Activated T-helper 9 cell treated with anti-CD3 and anti-CD28 coated beads, Interleukin-2, amount 50 U/mL, for 16 hours (primary cell): Measurements from ENCODE around the gene ZBBX.
"Not testable (repeated sequence)": the region's sequence is repeated elsewhere in the genome, so short reads cannot be mapped to it uniquely, and the experiment has no call there.

Experiments used
- DNase-seq: peaks from one replicate; pipeline ENCODE4 v3.0.0-alpha.2; 2020; ENCODE audit warnings: low read depth

ZBBX gene, protein sequence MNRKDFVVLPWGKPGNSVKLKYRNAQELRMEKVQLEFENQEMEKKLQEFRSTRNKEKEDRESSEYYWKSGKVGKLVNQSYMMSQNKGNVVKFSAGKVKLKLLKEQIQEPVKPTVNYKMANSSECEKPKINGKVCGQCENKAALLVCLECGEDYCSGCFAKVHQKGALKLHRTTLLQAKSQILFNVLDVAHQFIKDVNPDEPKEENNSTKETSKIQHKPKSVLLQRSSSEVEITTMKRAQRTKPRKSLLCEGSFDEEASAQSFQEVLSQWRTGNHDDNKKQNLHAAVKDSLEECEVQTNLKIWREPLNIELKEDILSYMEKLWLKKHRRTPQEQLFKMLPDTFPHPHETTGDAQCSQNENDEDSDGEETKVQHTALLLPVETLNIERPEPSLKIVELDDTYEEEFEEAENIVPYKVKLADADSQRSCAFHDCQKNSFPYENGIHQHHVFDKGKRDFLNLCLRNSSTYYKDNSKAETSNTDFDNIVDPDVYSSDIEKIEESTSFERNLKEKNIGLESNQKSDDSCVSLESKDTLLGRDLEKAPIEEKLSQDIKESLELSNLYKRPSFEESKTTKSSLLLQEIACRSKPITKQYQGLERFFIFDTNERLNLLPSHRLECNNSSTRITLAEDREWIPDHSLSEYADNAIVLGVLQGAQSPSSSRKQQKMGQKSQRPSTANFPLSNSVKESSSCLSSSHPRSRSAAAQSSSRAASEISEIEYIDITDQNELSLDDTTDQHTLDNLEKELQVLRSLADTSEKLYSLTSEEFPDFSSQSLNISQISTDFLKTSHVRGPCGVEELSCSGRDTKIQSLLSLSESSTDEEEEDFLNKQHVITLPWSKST

DNA sequence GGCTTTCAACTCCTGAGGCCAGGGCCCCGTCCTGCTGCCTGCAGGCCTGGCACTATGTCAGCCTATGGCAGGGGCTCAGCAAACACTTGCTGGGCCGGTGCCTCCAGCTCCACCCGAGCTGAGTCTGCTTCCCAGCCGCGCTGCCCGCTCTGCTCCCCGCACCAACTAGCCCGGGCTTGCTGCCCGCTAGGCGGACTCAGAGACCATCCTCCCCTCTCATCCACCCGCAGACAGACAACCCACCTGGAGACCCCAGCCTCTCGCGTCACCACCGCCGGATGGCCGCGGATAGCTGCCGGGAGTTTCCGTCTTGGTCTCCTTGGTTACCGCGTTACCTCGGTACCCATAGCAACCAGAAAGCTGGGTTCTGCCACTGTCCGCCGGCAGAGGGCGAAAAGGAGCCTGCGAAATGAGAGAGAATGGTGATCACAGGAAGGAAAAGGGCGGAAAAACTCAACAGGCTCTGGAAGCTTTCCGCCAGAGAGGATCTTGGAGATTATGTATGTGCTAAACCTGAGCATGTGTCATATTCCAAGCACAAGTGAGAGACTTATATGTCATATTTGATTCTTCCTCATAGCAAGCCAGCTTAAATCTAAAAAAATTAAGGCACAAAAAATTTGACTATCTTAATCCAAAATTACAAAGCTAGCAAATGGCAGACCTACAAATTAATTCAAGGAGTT lies at the start of gene ZBBX:
Gene ZBBX, minus strand, starts transcription at position 294 of the 686 bp plus-strand sequence. CDS start 7,396 bp downstream, outside the sequence.
- peak; percentile 65 for DNase-seq

- not testable (repeated sequence) for DNase-seq
These were observed 46.9 kb upstream of the ZBBX start for GRCh38 chr3:167426962-167427361.

- not testable (repeated sequence) for DNase-seq
These were observed 42.3 kb upstream of the ZBBX start for GRCh38 chr3:167422396-167422795.

DNA sequence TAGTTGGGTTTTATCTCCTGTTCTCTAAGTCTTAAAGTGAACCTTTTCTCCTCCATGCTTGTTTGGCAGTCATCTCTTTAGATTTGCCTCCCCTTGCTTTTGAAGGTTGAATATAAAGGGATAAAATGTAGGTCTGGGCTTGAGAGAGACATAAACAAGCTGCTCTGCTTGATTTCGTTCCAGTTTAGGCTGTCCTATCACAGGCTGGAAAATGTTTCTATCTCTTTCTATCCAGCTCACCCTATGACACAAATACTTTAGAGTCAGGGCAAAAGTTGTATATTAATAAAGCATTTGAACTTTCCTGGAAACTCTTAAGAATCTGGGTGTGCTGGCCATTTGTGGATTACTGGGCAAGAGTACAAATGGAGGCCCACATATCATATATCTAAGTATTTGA lies 29.5 kb upstream of the ZBBX start:
- no peak for DNase-seq

DNA sequence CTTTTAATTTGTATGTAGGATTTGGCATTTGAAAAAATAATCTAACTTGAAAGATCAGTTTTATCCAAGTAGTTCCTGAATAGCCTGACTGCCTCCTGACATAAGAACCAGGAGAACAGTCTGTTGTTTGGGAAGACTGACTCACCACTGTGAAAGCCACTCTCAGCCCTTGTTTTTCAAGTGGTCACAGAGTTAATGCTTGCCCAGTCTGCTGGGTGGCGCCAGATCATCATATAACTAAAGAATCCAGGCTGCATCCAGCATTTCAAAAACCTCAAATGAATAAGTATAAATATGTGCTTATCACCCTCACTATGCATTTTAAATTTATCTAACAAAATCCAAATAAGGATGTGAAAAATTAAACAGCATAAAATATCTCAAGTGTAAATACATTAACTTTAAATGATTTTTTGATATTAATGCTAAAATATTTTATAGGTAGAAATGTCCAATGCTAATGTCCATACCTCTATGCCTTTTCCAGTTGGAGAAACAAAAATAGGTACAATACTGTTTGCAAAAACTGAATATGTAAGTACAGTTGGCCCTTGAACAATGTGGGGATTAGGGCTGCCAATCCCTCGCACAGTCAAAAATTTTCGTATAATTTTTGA lies 26.9 kb upstream of the ZBBX start:
- DNase-seq, result no peak

- DNase-seq, result no peak
These were observed 17.7 kb upstream of the ZBBX start for GRCh38 chr3:167397826-167398225.

- no peak for DNase-seq
These were observed 16.0 kb upstream of the ZBBX start for GRCh38 chr3:167396075-167396474.

GRCh38 chr3:167394003-167394402 lies 13.9 kb upstream of the ZBBX start:
- DNase-seq, result no peak

- DNase-seq, result no peak
These were observed 2.1 kb upstream of the ZBBX start for GRCh38 chr3:167382155-167382554.

GRCh38 chr3:167375478-167375877 lies 4.6 kb downstream of the ZBBX start:
- no peak for DNase-seq

DNA sequence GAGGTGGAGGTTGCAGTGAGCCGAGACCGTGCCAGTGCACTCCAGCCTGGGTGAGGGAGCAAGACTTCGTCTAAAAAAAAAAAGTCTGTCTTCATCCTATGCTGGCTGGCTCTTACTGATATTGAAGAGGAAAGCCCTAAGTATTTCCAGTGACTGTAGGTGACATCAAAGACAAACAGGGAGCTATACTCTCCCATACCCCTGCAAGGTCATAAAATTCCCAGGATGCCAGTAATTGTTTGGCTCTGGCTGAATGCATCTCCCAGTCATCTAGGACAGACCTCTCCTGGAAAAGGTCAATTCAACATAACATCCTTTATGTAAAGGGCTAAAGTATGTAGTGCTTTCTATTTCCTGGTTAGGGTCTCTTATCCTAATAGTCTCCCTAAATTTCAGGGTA lies 8.0 kb downstream of the ZBBX start:
- DNase-seq, result no peak

DNA sequence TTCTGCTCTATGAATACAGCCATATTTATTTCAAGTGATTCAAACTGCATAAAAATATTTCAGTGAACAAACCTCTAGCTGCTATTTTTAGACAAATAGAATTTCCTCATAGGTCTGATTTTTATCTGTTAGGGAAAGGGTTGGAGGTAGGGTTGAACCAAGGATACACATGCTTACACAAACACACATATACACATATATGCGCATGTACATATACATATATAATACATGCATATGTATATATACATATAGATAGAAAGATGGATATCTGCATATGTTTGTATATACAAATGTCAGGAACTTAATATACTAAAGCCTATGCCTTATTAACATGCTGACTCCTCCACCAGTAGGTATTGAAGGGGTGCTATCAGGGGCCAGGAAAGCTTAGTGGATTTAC lies 18.1 kb downstream of the ZBBX start:
- no peak for DNase-seq

GRCh38 chr3:167361306-167361705 lies 18.8 kb downstream of the ZBBX start:
- DNase-seq, result no peak

- no peak for DNase-seq
These were observed 24.7 kb downstream of the ZBBX start for GRCh38 chr3:167355446-167355845.

GRCh38 chr3:167354751-167355150 lies 25.3 kb downstream of the ZBBX start:
- DNase-seq, result no peak

GRCh38 chr3:167350245-167350862 lies 29.7 kb downstream of the ZBBX start:
- DNase-seq, result no peak

- DNase-seq, result no peak
These were observed 33.9 kb downstream of the ZBBX start for GRCh38 chr3:167346171-167346570.

DNA sequence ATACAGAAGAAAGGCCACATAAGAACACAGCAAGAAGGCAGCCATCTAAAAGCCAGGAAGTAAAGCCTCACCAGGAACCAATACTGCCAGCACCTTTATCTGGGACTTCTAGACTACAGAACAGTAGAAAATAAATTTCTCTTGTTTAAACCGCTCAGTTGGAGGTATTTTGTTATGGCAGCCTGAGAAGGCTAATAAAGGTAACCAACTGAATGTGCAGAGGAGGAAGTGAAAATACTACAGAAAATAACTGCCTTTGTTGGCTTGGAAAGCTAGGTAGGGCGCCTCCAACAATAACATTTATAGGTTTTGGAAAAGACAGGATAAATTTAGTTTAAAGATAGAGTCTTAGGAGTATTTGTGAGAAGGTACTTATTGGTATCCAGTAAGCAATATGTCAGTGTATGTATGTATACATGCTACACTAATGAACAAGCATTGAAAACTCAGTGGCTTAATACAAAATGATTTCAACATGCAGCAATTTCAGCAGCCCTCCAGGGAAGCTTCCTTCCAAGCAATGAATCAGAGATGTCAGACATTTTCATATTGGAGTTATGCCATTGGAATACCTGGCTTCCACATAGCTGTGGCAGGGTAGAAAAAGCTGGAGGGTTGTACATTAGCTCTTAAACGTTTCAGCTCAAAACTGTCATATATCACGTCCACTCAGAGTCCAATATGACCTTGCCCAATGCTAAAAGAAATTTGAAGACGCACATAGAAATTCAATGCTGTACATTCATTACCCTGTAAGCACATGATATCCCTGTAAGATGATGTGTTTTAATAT lies 48.9 kb downstream of the ZBBX start:
- no peak for DNase-seq

- no peak for DNase-seq
These were observed 56.5 kb downstream of the ZBBX start for GRCh38 chr3:167323572-167323971.

- DNase-seq, result no peak
These were observed 61.0 kb downstream of the ZBBX start for GRCh38 chr3:167318996-167319615.
